SKM-1 (cell line): ENCODE results near the gene PLSCR1.
"Not testable (repeated sequence)": the region's sequence is repeated elsewhere in the genome, so short reads cannot be mapped to it uniquely, and the experiment has no call there.

Experiments
- DNase-seq: peaks from one replicate; lab custom pipeline; 2025; ENCODE audit not compliant: unreplicated experiment; lab: John Stamatoyannopoulos, UW

Gene PLSCR1

GRCh38 chr3:146517684-146518435, 26.5 kb downstream of the PLSCR1 start:
- DNase-seq: no peak

GRCh38 chr3:146513386-146514051, 30.9 kb downstream of the PLSCR1 start:
- DNase-seq: no peak

GRCh38 chr3:146511402-146512134, 32.8 kb downstream of the PLSCR1 start:
- DNase-seq: no peak

- DNase-seq: no peak
Measured at GRCh38 chr3:146507331-146508120, 36.9 kb downstream of the PLSCR1 start.

GRCh38 chr3:146505516-146505915, 38.9 kb downstream of the PLSCR1 start:
- no peak for DNase-seq

GRCh38 chr3:146504498-146505197, 39.8 kb downstream of the PLSCR1 start:
- no peak for DNase-seq

GRCh38 chr3:146503461-146504202, 40.8 kb downstream of the PLSCR1 start:
- DNase-seq: no peak

GRCh38 chr3:146502887-146503460, 41.4 kb downstream of the PLSCR1 start:
- no peak for DNase-seq

GRCh38 chr3:146501752-146502151, 42.7 kb downstream of the PLSCR1 start:
- no peak for DNase-seq

GRCh38 chr3:146499701-146500100, 44.7 kb downstream of the PLSCR1 start:
- no peak for DNase-seq

GRCh38 chr3:146498002-146498736, 46.2 kb downstream of the PLSCR1 start:
- no peak for DNase-seq

GRCh38 chr3:146497145-146497843, 47.1 kb downstream of the PLSCR1 start:
- DNase-seq: not testable (repeated sequence)

- DNase-seq: no peak
Measured at GRCh38 chr3:146496726-146497125, 47.7 kb downstream of the PLSCR1 start.

- no peak for DNase-seq
Measured at GRCh38 chr3:146496251-146496650, 48.2 kb downstream of the PLSCR1 start.

GRCh38 chr3:146493761-146494160, 50.6 kb downstream of the PLSCR1 start:
- no peak for DNase-seq

- DNase-seq: no peak
Measured at GRCh38 chr3:146493221-146493620, 51.2 kb downstream of the PLSCR1 start.

GRCh38 chr3:146491303-146491702, 53.1 kb downstream of the PLSCR1 start:
- DNase-seq: no peak

- no peak for DNase-seq
Measured at GRCh38 chr3:146485297-146485696, 59.1 kb downstream of the PLSCR1 start.
